Endothelial cell of umbilical vein (primary cell): ENCODE data around the gene PHLPP1.
A peak's percentile ranks its signal among the peaks of the same experiment; 100 is the strongest.

Experiments used
- POLR2A ChIP-seq: IDR thresholded peaks from 2 replicates; pipeline ENCODE4 v1.6.1; 2012; ENCODE audit warnings: low read depth, mild to moderate bottlenecking, control low read depth, low read length
- POLR2AphosphoS5 ChIP-seq: IDR thresholded peaks from 2 replicates; pipeline ENCODE4 v1.6.1; 2012; ENCODE audit warnings: low read depth, mild to moderate bottlenecking, control low read depth, low read length, moderate library complexity; ENCODE audit not compliant: insufficient read depth

DNA sequence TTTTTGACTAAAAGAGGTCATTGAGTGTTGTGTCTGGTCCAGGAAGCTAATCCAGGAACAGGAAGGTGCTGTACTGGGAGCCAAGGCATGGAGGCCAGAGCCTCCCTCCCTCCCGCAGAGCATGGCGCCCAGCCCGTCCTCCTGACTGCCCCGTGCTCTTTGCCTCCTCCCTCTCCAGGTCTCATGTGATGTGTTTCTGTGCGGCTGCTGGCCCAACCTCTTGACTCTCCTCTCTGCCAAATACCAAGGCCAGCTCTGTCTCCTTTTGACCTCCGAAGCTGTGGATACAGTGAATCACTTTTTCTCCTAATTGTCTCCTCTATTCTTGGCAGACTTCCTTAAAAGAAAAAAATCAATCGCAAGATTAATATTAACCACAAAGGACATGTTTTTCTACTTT lies 284.1 kb downstream of the PHLPP1 start:
- TF ChIP-seq POLR2A (no peak), POLR2AphosphoS5 (peak; percentile 44)
